Astrocyte (in vitro differentiated cells and primary cell): ENCODE data around the gene CCDC177. TPM values are rescaled to one million over a fixed set of nuclear protein-coding genes. Genes with fewer than 3 reads are reported as not detected.
A peak's percentile ranks its signal among the peaks of the same experiment; 100 is the strongest.

Source experiments
- DNase-seq: peaks from one replicate; pipeline ENCODE4 v3.0.0-alpha.2; 2010; ENCODE audit warnings: low read depth
- FAIRE-seq: peaks from 2 replicates; lab custom pipeline; 2011; peaks lifted over from hg19 to GRCh38; lab: Jason Lieb, UNC
- H2AFZ ChIP-seq: 2 replicates; pipeline ENCODE4 v1.6.0; 2012; ENCODE audit warnings: low read depth, low read length, inconsistent platforms
- H3K27ac ChIP-seq: 2 replicates; pipeline ENCODE4 v1.5.1; 2011; ENCODE audit warnings: low read depth, low read length, inconsistent platforms
- H3K27me3 ChIP-seq: 2 replicates; pipeline ENCODE4 v1.6.0; 2011; ENCODE audit warnings: low read length, inconsistent platforms; ENCODE audit not compliant: insufficient read depth
- H3K36me3 ChIP-seq: 2 replicates; pipeline ENCODE4 v1.5.1; 2011; ENCODE audit warnings: low read length, inconsistent platforms; ENCODE audit not compliant: insufficient read depth
- H3K4me1 ChIP-seq: 2 replicates; pipeline ENCODE4 v1.5.1; 2011; ENCODE audit warnings: low read length, inconsistent platforms; ENCODE audit not compliant: insufficient read depth
- H3K4me2 ChIP-seq: 2 replicates; pipeline ENCODE4 v1.6.0; 2012; ENCODE audit warnings: low read length, inconsistent platforms
- H3K4me3 ChIP-seq: 2 replicates; pipeline ENCODE4 v1.5.1; 2011; ENCODE audit warnings: low read depth, mild to moderate bottlenecking, low read length, inconsistent platforms; ENCODE audit not compliant: insufficient read depth
- H3K79me2 ChIP-seq: 2 replicates; pipeline ENCODE4 v1.6.0; 2012; ENCODE audit warnings: mild to moderate bottlenecking, low read length, inconsistent platforms; ENCODE audit not compliant: insufficient read depth
- H3K9ac ChIP-seq: 2 replicates; pipeline ENCODE4 v1.6.0; 2012; ENCODE audit warnings: mild to moderate bottlenecking, low read length, inconsistent platforms
- H3K9me3 ChIP-seq: 2 replicates; pipeline ENCODE4 v1.5.1; 2012; ENCODE audit warnings: low read depth, mild to moderate bottlenecking, low read length, inconsistent platforms; ENCODE audit not compliant: insufficient read depth
- H4K20me1 ChIP-seq: 2 replicates; pipeline ENCODE4 v1.6.0; 2012; ENCODE audit warnings: low read length, inconsistent platforms; ENCODE audit not compliant: insufficient read depth
- H3K27ac Mint-ChIP-seq: one replicate; pipeline ENCODE4 v1.8.0; 2021; ENCODE audit warnings: mild to moderate bottlenecking, mixed read lengths; ENCODE audit not compliant: unreplicated experiment
- H3K27me3 Mint-ChIP-seq: one replicate; pipeline ENCODE4 v1.8.0; 2021; ENCODE audit warnings: low read depth, mixed read lengths; ENCODE audit not compliant: unreplicated experiment
- H3K36me3 Mint-ChIP-seq: one replicate; pipeline ENCODE4 v1.8.0; 2021; ENCODE audit warnings: low read depth, mixed read lengths; ENCODE audit not compliant: unreplicated experiment
- H3K4me1 Mint-ChIP-seq: one replicate; pipeline ENCODE4 v1.8.0; 2021; ENCODE audit warnings: low read depth, mixed read lengths; ENCODE audit not compliant: unreplicated experiment
- H3K4me3 Mint-ChIP-seq: one replicate; pipeline ENCODE4 v1.8.0; 2021; ENCODE audit warnings: mild to moderate bottlenecking, moderate library complexity, mixed read lengths; ENCODE audit not compliant: unreplicated experiment
- H3K9me3 Mint-ChIP-seq: one replicate; pipeline ENCODE4 v1.8.0; 2021; ENCODE audit warnings: mild to moderate bottlenecking, mixed read lengths; ENCODE audit not compliant: unreplicated experiment
- CTCF ChIP-seq: IDR thresholded peaks from 2 replicates; pipeline ENCODE4 v1.5.1; 2011; ENCODE audit warnings: low read depth, mild to moderate bottlenecking, inconsistent platforms, low read length, moderate library complexity; ENCODE audit not compliant: insufficient read depth
- EZH2 ChIP-seq: IDR thresholded peaks from 2 replicates; pipeline ENCODE4 v1.6.1; 2012; ENCODE audit warnings: mild to moderate bottlenecking, low read length, inconsistent platforms; ENCODE audit not compliant: insufficient read depth
- total RNA-seq: library from RNA; stranded (reverse); gene quantifications from 2 replicates; pipeline ENCODE4 v1.2.1, GENCODE V29; 2021

Gene CCDC177
- total RNA-seq, 1 donor from 2014 or later: not detected

GRCh38 chr14:69614592-69614991 lies 39.9 kb upstream of the CCDC177 start:
- Mint-ChIP-seq H3K36me3 (peaks cover 1% of the 10 kb centered on the region), H3K27me3 (no peaks in the 10 kb centered on the region), H3K4me1 (peaks cover 53% of the 10 kb centered on the region), H3K9me3 (no peaks in the 10 kb centered on the region), H3K4me3 (peak overlapping the region; percentile 22), H3K27ac (peak overlapping the region; percentile 28)
- DNase-seq (no peak), FAIRE-seq (no peak)
- Histone ChIP-seq H3K4me1 (peaks cover 41% of the 10 kb centered on the region), H3K27me3 (no peaks in the 10 kb centered on the region), H3K4me3 (no peak overlapping the region), H3K9me3 (no peaks in the 10 kb centered on the region), H3K9ac (no peak overlapping the region), H3K27ac (no peak overlapping the region), H4K20me1 (peaks cover 73% of the 10 kb centered on the region), H2AFZ (no peak overlapping the region), H3K36me3 (no peaks in the 10 kb centered on the region), H3K79me2 (peaks cover 72% of the 10 kb centered on the region), H3K4me2 (no peak overlapping the region)
- TF ChIP-seq CTCF (no peak), EZH2 (no peak)

GRCh38 chr14:69613312-69614073 lies 38.8 kb upstream of the CCDC177 start:
- Histone ChIP-seq H3K4me1 (peaks cover 38% of the 10 kb centered on the region), H2AFZ (no peak overlapping the region), H3K79me2 (peaks cover 61% of the 10 kb centered on the region), H3K4me2 (peak overlapping the region; percentile 98), H3K4me3 (peak overlapping the region; percentile 86), H3K9me3 (no peaks in the 10 kb centered on the region), H3K27me3 (no peaks in the 10 kb centered on the region), H3K9ac (peak overlapping the region; percentile 91), H4K20me1 (peaks cover 62% of the 10 kb centered on the region), H3K27ac (no peak overlapping the region), H3K36me3 (no peaks in the 10 kb centered on the region)
- TF ChIP-seq EZH2 (no peak), CTCF (no peak)
- DNase-seq (no peak), FAIRE-seq (no peak)
- H3K27ac Mint-ChIP-seq: no peak overlapping the region
- peaks cover 46% of the 10 kb centered on the region for H3K4me1 Mint-ChIP-seq
- H3K36me3 Mint-ChIP-seq: no peaks in the 10 kb centered on the region
- peak overlapping the region; percentile 96 for H3K4me3 Mint-ChIP-seq
- no peaks in the 10 kb centered on the region for H3K27me3 Mint-ChIP-seq
- H3K9me3 Mint-ChIP-seq: no peaks in the 10 kb centered on the region

- H4K20me1 ChIP-seq: peaks cover 55% of the 10 kb centered on the region
- peak overlapping the region; percentile 96 for H3K4me3 Mint-ChIP-seq
- H3K79me2 ChIP-seq: peaks cover 53% of the 10 kb centered on the region
Measured at GRCh38 chr14:69612783-69613130, 38.1 kb upstream of the CCDC177 start.

More at GRCh38 chr14:69612783-69613130, 38.1 kb upstream of the CCDC177 start:
- peak overlapping the region; percentile 86 for H3K27ac ChIP-seq
- H3K36me3 ChIP-seq: no peaks in the 10 kb centered on the region
- H3K9ac ChIP-seq: peak overlapping the region; percentile 91
- no peaks in the 10 kb centered on the region for H3K9me3 ChIP-seq
- H3K27me3 ChIP-seq: no peaks in the 10 kb centered on the region
- Mint-ChIP-seq H3K27me3 (no peaks in the 10 kb centered on the region), H3K4me1 (peaks cover 45% of the 10 kb centered on the region), H3K36me3 (no peaks in the 10 kb centered on the region), H3K27ac (peak overlapping the region; percentile 73), H3K9me3 (no peaks in the 10 kb centered on the region)
- peak overlapping the region; percentile 86 for H3K4me3 ChIP-seq
- FAIRE-seq (no peak), DNase-seq (no peak)
- peak overlapping the region; percentile 98 for H3K4me2 ChIP-seq
- H3K4me1 ChIP-seq: peaks cover 36% of the 10 kb centered on the region
- H2AFZ ChIP-seq: peak overlapping the region; percentile 73
- no peak for TF ChIP-seq EZH2
- TF ChIP-seq CTCF: peak; percentile 22
